Measurements from ENCODE around the gene LRRTM4. TPM values are rescaled to one million over a fixed set of nuclear protein-coding genes. Genes with fewer than 3 reads are reported as not detected.

LRRTM4 gene
- total and polyA plus RNA-seq, 2 experiments from 2014 or later, result 0.44 to 6.5 TPM

GRCh38 chr2:76965772-76966171 is 556.4 kb downstream of the LRRTM4 start:
- no peaks in the 10 kb centered on the region for H3K9me2 ChIP-seq (replicated peaks; ENCODE audit: insufficient read depth)
- no peak overlapping the region for H3K27ac ChIP-seq
- no peaks in the 10 kb centered on the region for H4K20me1 ChIP-seq (ENCODE audit: insufficient read depth, poor library complexity, severe bottlenecking)
- H3K27me3 ChIP-seq, result no peaks in the 10 kb centered on the region
- no peaks in the 10 kb centered on the region for H3K4me1 ChIP-seq (ENCODE audit: insufficient read depth)
- H3K4me2 ChIP-seq, result no peak overlapping the region
- H3K4me3 ChIP-seq, result no peak overlapping the region
- no peak for DNase-seq (ENCODE audit: low spot score)
- no peaks in the 10 kb centered on the region for H3K9me3 ChIP-seq (ENCODE audit: low read depth)
- H2AFZ ChIP-seq, result no peak overlapping the region
- TF ChIP-seq EZH2 (IDR thresholded peaks at IDR 0.05; ENCODE audit: borderline replicate concordance) (no peak), EZH2phosphoT487 (IDR thresholded peaks at IDR 0.05; ENCODE audit: low read depth, severe bottlenecking, unreplicated experiment) (no peak)
- TF ChIP-seq, protein P1, sequence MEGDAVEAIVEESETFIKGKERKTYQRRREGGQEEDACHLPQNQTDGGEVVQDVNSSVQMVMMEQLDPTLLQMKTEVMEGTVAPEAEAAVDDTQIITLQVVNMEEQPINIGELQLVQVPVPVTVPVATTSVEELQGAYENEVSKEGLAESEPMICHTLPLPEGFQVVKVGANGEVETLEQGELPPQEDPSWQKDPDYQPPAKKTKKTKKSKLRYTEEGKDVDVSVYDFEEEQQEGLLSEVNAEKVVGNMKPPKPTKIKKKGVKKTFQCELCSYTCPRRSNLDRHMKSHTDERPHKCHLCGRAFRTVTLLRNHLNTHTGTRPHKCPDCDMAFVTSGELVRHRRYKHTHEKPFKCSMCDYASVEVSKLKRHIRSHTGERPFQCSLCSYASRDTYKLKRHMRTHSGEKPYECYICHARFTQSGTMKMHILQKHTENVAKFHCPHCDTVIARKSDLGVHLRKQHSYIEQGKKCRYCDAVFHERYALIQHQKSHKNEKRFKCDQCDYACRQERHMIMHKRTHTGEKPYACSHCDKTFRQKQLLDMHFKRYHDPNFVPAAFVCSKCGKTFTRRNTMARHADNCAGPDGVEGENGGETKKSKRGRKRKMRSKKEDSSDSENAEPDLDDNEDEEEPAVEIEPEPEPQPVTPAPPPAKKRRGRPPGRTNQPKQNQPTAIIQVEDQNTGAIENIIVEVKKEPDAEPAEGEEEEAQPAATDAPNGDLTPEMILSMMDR (IDR thresholded peaks at IDR 0.05; ENCODE audit: poor library complexity), result no peak
- H3K79me2 ChIP-seq, result no peaks in the 10 kb centered on the region
- no peaks in the 10 kb centered on the region for H3K36me3 ChIP-seq (replicated peaks; ENCODE audit: insufficient read depth, low read depth)
- 70% methylated on average over 2 of the region's 2 CpGs for WGBS (ENCODE audit: low lambda C conversion rate, missing lambda C conversion rate)

GRCh38 chr2:76958749-76959148 is 563.4 kb downstream of the LRRTM4 start:
- no peak for TF ChIP-seq EZH2 (IDR thresholded peaks at IDR 0.05; ENCODE audit: borderline replicate concordance)
- no peak overlapping the region for H3K4me2 ChIP-seq
- H3K4me3 ChIP-seq, result no peak overlapping the region
- no peaks in the 10 kb centered on the region for H3K79me2 ChIP-seq
- H3K27ac ChIP-seq, result no peak overlapping the region
- H3K4me1 ChIP-seq (ENCODE audit: insufficient read depth), result no peaks in the 10 kb centered on the region
- WGBS (ENCODE audit: low lambda C conversion rate, missing lambda C conversion rate), result 23% methylated on average over 3 of the region's 3 CpGs
- no peaks in the 10 kb centered on the region for H3K9me2 ChIP-seq (replicated peaks; ENCODE audit: insufficient read depth)
- no peak overlapping the region for H2AFZ ChIP-seq
- no peaks in the 10 kb centered on the region for H3K9me3 ChIP-seq (ENCODE audit: low read depth)
- peak; percentile 52 for DNase-seq (ENCODE audit: low spot score)
- no peaks in the 10 kb centered on the region for H3K36me3 ChIP-seq (replicated peaks; ENCODE audit: insufficient read depth, low read depth)
- no peaks in the 10 kb centered on the region for H4K20me1 ChIP-seq (ENCODE audit: insufficient read depth, poor library complexity, severe bottlenecking)
- H3K27me3 ChIP-seq, result no peaks in the 10 kb centered on the region

- H3K79me2 ChIP-seq, result no peaks in the 10 kb centered on the region
- no peaks in the 10 kb centered on the region for H3K4me1 ChIP-seq (ENCODE audit: insufficient read depth)
- no peaks in the 10 kb centered on the region for H3K9me3 ChIP-seq (ENCODE audit: low read depth)
- no peak overlapping the region for H3K4me3 ChIP-seq
- TF ChIP-seq, protein P1 (IDR thresholded peaks at IDR 0.05; ENCODE audit: poor library complexity), result peak; percentile 81
- no peak for TF ChIP-seq EZH2 (IDR thresholded peaks at IDR 0.05; ENCODE audit: borderline replicate concordance)
- TF ChIP-seq EZH2phosphoT487 (IDR thresholded peaks at IDR 0.05; ENCODE audit: low read depth, severe bottlenecking, unreplicated experiment), result no peak
- no peaks in the 10 kb centered on the region for H4K20me1 ChIP-seq (ENCODE audit: insufficient read depth, poor library complexity, severe bottlenecking)
- H3K4me2 ChIP-seq, result no peak overlapping the region
- peak; percentile 73 for DNase-seq (ENCODE audit: low spot score)
- H3K27ac ChIP-seq, result no peak overlapping the region
- no peaks in the 10 kb centered on the region for H3K9me2 ChIP-seq (replicated peaks; ENCODE audit: insufficient read depth)
- no peaks in the 10 kb centered on the region for H3K27me3 ChIP-seq
- no peak overlapping the region for H2AFZ ChIP-seq
- 64% methylated on average over 3 of the region's 3 CpGs for WGBS (ENCODE audit: low lambda C conversion rate, missing lambda C conversion rate)
- H3K36me3 ChIP-seq (replicated peaks; ENCODE audit: insufficient read depth, low read depth), result no peaks in the 10 kb centered on the region
Observed at GRCh38 chr2:76953733-76954347, 568.3 kb downstream of the LRRTM4 start.

DNA sequence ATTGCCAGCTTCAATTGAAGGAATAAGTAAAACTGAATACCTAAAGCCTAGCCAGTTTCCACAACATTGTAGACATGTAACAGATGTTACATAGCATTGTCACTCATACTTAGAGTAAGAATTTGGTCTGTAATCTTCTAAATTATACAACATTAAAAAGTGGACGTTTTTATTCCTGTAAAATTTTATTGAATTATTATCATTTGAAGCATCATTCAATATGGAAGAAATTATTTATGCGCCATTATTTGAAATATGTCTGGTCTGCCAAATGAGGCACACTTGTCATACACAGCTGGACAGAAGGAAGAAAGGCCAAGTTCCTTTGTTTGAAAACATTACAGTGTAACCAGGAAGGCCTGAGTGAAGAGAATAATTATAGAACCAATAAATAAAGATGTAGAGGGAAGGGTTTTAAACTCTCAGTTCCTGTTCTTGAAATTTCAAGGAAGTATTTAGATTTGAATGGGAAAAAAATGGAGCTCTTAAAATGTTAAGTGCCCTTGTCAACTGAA is 575.5 kb downstream of the LRRTM4 start:
- H4K20me1 ChIP-seq (ENCODE audit: insufficient read depth, poor library complexity, severe bottlenecking), result no peaks in the 10 kb centered on the region
- H3K79me2 ChIP-seq, result no peaks in the 10 kb centered on the region
- H3K27me3 ChIP-seq, result no peaks in the 10 kb centered on the region
- no peaks in the 10 kb centered on the region for H3K4me1 ChIP-seq (ENCODE audit: insufficient read depth)
- TF ChIP-seq EZH2phosphoT487 (IDR thresholded peaks at IDR 0.05; ENCODE audit: low read depth, severe bottlenecking, unreplicated experiment) (no peak), EZH2 (IDR thresholded peaks at IDR 0.05; ENCODE audit: borderline replicate concordance) (no peak)
- TF ChIP-seq, protein P1 (IDR thresholded peaks at IDR 0.05; ENCODE audit: poor library complexity), result no peak
- 58% methylated on average over 2 of the region's 2 CpGs for WGBS (ENCODE audit: low lambda C conversion rate, missing lambda C conversion rate)
- no peak overlapping the region for H2AFZ ChIP-seq
- no peaks in the 10 kb centered on the region for H3K36me3 ChIP-seq (replicated peaks; ENCODE audit: insufficient read depth, low read depth)
- DNase-seq (ENCODE audit: low spot score), result no peak
- H3K4me2 ChIP-seq, result no peak overlapping the region
- no peak overlapping the region for H3K27ac ChIP-seq
- no peaks in the 10 kb centered on the region for H3K9me2 ChIP-seq (replicated peaks; ENCODE audit: insufficient read depth)
- H3K4me3 ChIP-seq, result no peak overlapping the region
- H3K9me3 ChIP-seq (ENCODE audit: low read depth), result no peaks in the 10 kb centered on the region

All from hepatocyte (in vitro differentiated cells).